Activated CD4-positive, CD25-positive, alpha-beta regulatory T cell (primary cell): ENCODE results near the gene NES.

Experiments used
- DNase-seq, 4 experiments: peaks; one replicate each; lab custom pipeline; 2025; lab: John Stamatoyannopoulos, UW

The NES gene

DNA sequence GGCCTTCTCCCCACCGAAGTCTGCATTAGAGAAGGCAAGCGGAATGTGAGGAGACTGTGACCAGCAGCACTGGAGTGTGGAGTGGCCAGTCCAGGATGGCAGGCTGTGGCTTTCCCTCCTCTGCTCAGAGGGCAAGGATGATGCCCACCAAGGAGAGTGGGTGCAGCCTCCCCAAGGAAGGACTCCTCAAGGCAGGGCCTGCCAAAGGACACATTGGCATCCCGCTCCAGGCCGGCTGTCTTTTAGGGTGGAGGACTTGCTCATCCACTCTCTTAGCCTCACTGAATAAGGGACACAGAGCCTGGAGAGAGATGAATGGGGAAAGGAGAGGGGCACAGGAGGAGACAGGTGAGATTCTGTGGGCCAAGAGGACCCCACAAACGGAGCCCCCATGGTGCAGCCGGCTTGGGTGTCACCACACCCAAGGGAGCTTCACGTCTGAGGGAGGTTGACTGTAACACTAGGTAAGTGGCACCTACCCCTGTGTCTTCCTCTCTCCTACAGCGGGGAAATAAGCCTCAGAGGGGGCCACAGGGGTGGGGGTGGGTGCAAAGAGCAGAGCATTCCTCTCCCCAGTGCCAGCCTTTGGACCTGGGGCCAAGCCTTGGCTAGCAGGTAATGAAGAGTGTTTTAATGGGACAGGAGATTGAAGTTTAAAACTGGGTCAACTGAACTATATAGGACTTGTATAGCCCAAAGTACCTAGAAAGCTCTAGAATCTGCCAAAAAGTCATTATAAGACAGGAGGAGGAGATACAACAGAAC lies 4.2 kb upstream of the NES start:
- no peak for DNase-seq

DNA sequence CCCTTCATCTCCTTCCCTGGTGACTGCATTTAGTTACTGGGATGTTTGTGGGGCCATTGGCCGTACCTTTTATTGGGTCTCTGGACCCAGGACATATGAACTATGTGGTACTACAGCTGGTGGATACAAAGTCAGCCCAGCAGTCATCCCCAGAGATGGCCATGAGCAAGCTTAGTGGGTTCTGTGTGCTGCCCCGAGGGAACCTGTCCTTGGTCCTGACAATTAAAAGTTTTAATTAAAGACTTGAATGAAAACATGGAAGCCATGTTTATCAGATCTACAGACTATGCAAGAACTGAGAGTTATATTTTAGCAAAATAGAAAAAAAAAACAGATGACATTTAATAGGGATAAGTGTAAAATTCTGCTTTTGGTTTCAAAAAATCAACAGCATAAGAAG lies 2.8 kb upstream of the NES start:
- no peak for DNase-seq

DNA sequence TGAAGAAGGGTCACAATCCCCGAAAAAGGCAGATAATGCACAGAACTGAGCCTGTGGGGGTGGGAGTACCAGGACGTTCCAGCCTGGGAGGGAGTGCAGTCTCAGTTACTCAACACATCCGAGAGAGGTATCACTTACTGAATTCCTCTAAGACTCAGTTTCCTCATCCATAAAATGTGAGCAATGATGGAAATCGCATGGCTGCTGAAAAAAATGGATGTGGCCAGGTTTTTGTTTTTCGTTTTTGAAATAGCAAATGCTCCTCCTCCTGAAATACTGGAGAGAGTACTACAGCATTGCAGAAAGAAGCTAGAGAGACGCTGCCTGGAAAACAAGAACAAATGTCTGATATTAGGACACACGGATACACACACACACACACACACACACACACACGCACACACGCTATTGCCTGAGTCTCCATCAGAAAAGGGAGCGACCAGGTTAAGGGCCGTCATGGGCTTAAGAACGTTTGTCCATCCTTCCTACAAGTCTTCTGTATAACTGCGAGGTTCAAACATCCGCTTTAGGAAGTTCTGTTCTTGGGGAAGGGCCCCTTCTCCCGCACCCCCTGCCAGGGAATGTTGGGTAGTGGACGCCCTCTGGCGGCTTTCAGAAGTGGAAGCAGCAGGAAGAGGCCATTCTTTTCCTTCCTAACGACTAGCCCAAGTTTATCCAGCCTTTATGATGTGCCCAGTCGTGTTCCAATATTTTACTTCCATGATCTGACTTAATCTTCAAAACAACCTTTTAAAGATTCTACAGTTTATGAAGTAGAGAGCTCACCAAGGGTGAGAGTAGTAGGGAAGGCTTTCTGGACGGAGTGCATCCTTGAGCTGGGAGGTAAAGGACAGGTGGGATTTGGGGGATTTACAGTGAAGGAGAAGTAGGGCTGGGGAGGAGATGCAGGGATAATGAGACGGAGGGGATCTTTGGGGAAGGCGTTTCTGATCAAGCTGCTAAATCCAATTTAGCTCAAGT lies 699 bp upstream of the NES start:
- no peak for DNase-seq

DNA sequence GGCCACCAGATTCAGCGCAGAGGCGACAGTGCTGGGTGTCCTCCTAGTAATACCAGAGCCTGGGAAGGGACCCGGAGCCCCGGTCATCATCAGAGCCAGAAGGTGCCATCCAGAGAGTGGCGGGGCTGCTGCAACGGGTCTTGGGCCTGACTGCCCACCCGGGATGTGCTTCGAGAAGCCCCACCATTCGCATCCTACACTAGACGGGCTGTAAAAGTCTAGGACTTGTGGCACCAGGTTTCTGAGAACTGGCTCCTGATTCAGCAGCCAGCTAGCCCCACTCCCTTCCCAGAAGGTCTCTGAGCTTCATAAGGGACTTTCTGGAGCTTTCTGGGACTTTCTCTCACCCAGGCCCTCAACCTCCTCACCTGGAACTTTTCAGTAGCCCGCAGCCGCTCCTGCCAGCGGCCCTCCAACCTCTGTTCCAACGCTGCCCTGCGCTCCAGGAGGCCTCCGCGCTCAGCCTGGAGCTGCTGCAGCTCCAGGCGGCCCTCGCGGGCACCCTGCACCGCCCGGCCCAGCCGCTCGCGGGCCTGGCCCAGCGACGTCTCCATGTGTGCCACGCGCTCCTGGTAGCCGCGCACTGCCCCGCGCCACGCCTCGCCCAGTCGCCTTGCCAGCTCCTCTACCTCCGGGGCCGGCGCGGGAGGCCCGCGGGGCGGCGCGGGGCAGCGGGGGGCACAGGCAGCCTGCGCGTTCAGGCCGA lies 940 bp downstream of the NES start:
- no peak for DNase-seq

DNA sequence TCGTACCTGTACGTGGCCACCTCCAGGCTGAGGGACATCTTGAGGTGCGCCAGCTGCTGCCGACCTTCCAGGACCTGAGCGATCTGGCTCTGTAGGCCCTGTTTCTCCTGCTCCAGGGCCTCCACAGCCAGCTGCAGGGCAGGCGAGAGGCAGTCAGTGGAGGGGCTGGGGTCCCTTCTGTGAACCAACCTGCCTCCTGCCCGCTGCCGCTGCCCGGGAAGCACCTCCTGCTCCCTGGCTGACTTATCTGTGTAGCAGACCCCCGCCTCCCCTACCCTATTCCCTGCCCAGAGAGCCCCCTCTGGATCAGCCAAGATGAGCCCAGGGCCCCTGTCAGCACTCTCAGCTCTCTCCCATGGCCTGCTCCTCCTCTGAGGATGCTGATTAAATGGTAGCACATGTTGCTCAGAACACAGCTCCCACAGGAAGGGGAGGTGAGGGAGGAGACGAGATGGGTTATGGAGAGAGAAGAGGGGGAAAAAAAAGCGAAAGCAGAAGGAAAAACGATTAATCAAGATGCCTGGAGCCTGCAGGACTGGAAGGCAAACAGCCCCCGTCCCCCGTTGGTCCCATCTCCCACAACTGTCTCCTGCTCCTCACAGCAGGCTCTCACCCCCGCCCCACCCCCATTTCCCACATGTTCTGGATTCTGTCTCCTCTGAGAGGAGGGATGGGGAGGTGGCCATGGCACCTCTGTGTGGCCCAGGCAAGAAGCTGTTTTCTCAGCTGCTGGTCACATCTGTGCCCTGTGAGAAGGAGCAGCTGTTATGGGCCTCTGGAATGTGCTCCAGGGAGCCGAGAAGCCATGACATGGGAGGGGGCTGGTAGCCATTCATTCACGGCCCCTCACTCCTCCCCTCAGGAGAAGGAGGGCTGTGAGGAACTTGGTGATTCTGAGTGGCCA lies 1.7 kb downstream of the NES start:
- DNase-seq: no peak

DNA sequence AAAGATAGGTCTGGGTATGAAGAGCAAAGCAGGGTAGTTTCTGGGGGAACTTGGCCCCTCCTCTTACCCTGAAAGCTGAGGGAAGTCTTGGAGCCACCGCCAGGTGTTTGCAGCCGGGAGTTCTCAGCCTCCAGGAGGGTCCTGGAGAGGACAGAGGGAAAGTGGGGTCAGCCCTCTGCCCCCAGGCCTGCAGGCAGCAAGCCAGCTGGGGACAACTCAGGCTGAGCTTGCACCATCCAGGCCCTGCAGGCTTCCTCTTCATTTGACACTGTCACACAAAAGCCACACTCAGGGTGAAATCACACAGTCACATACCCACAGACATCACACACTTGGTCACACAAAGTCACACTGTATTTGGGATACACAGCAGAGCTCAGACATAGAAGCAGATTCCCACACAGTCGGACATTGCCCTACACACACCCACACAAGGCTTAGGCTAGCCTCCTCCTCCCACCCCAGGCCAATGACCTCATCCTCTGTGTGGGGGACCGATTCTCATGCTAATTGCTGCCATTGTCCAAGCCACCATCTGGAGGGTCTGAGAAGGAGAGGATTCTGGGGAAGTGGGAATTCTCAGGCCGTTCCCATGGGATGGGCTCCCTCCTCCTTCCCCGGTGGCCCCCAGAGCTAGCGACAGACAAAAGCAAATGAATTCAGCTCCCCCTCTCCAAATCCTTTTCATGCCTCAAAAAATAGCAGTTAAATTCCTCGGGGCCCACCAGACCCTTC lies 3.7 kb downstream of the NES start:
- no peak for DNase-seq

DNA sequence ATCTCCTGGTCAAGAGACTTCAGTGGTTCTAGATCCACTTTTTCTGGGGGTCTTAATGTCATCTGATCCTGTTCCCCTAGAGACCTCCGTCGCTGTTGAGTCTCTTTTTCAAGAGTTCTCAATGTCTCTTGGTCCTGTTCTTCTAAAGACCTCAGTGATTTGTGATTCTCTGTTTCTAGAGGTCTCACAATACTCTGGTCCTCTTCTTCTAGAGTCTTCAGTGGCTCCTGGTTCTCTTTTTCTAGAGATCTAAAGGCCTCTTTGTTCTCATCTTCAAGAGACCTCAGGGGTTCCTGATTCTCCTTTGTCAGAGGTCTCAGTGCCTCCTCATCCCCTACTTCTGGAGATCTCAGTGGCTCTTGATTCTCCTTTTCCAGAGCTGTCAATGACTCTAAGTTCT lies 5.4 kb downstream of the NES start:
- DNase-seq: no peak

DNA sequence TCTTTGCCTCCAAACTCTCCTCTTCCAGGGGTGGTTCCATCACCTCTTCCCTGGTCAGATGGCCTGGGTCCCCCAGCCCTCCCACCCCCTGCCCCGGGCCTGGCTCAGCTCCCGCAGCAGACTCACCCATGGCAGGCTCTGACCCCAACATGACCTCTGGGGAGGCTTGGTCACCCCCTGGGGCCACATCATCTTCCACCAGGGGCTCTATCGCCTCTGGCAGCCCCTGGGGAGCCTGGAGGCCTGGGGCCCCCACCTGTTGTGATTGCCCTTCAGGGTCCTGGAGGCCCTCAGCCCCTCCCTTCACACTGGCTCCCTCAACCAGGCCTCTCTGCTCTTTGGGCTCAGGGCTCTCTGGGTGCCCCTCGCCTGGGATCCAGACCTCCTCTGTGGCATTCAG lies 6.4 kb downstream of the NES start:
- no peak for DNase-seq

DNA sequence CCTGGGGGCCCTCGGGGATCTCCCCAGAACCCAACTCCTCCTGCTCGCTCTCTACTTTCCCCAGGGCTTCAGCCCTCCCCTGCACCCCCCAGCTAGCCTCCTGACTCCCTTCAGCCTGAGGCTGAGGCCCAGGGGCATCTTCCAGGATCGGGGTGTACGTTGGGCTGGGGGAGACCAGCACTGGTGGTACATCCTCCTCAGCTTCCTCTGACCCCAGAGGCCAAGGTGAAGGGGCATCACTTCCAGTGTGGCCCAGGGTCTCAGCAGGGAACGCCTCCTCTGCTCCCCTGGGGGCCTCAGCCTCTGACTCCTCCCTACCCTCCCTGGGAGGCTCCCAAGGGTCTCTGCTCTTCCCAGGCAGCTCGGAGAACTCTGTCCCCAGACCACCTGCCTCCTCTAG lies 6.8 kb downstream of the NES start:
- no peak for DNase-seq

DNA sequence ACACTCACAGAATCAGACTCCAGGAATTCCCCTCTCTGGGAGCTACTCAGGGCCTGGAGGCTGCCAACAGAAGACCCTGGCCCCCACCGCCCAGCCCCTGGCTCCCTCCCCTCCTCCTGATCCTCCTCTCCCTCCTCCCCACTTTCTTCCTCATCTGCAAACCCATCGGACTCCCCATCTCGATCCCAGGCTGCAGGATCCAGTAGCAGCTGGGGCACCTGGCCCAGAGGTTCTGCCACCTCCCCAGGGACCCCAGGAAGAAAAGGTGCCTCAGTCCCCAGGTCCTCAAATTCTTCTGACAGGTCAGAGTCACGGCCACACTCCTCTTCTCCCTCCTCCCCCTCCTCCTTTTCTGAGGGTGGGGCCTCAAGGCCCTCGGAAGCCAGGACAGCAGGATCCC lies 7.4 kb downstream of the NES start:
- DNase-seq: no peak

DNA sequence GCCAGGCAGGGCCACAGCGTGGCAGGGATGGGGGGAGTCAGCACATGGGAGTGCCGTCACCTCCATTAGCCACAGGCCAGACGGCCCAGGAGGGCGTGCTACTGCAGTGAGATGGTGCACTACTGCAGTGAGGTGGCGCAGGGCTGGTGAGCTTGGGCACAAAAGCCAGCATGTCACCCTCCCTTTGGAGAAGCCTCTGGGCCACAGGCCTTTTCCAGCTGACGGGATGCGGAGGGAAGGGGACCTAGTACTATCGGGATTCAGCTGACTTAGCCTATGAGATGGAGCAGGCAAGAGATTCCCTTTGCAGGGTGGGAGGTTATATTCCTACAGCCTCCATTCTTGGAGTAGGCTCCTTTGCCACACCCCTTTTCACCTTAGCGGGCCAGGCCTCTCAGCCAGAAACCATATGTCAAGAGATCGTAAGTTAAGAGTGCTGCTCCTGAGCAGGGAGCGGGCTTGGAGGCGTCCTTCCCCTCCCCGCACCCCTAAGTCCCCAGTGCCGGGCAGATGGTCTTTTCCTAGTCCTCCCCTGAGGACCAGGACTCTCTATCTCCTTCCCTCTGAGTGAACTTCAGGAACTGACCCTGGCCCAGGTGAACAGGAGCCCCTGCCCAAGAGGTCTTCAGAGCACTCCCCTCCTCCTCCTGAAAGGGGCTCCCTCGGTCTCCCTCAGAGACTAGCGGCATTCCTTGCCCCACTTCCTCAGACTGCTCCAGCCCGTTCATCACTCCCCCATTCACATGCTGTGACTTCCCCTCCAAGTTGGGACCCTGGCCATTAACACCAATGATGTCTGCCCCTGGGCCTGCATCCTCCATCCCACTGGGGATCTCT lies 8.2 kb downstream of the NES start:
- DNase-seq: no peak

DNA sequence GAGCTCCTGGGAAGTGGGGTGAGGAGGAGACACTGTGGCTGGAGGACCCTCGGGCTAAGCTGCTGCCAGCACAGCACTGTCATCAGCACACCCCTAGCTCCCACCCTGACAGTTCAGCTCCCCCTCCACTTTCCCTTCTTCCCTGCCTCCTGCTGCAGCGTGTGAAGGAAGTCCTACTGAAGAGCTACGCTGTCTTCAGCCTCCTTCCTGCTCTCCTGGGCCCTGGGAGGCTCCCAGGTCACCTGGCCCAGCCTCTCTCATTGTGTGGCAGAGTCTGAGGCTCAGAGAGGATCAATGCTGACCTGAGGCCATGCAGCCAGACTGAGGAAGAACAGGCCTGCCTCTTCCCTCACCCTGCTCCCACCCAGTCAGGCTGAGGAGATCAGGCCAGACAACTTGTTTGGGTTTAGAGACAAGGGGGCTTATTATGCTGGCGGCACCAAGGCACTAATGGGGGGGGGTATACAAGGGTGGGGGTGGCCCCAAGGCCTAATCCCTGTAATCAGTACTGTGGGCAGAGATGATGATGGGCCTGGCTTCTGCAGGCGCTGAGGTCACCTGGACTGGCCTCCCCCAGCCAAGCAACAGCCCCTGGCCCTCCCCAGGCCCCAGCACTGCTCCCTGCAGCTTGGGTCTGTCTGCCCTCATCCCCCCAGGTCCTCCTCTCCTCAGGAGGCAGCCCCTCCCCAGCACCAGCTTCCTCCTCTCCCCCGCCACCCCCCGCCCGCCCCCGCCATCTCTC lies 9.1 kb downstream of the NES start:
- no peak for DNase-seq

DNA sequence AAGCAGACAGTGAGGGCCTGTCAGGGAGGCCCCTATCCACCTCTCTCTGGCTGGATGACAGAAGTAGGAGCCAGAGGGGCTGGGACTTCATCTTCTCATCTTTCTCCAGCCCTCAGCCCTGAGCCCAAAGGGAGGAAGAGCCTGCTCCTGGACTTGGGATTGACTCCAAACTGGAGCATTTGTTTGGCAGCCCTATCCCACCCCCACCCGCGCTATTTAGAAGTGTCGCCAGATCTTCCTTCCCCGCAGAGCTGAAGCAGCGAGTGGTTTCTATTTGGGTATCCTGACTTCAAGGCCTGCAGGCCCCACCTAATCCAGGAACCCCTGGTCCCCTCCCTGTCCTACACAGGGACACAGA lies 9.6 kb downstream of the NES start:
- no peak for DNase-seq

DNA sequence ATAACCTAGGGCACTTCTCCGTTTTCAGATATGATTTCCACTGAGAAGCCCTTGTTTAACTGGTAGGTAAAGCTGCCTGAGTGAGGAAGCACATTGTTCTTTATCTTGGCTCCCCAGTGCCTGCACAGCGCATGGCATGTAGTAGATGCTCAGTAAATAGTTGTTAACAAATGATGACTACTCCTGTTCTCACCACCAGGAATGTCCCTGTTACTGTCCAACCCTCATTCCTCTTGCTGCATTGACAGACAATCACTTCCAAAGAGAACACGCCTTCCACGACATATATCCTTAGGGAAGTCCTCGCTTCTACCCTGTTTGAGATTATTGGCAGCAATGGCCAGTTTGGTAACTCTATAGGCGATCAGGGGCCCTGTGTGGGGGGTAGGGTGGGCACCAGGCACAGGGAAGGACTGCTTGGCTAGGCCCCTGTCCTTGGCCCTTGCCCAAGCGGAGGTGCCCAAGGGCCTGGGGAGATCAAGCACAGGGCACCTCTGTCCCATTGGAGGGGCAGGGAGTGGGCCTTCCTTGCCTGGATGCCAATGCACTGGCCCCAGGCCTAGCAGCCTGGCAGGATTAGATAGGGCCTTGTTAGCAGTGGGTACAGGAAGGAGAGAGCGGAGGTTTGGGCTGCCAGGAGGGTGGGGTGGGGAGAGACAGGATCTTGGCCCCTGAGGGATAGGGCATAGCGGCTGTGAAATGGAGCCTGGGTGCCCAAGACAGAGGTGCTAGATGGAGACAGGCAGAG lies 10.2 kb downstream of the NES start:
- no peak for DNase-seq

DNA sequence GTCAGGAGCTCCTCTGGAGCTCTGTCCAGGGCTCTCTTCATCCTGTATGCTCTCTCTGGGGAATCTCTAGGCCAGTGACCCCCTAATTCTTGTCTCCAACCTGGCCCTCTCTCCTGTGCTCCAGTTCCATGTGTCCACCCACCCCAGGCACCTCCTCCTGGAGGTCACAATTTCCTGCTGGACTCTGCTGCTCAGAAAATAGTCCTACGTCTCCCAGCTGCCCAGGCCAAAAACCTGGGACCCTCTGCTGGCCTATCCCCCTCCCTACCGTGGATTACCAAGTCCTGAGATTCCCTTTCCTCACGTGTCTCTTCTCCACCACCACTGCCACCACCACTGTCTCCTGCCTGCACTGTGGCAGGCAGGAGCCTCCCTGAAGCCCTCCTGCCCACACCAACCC lies 11.7 kb downstream of the NES start:
- no peak for DNase-seq

DNA sequence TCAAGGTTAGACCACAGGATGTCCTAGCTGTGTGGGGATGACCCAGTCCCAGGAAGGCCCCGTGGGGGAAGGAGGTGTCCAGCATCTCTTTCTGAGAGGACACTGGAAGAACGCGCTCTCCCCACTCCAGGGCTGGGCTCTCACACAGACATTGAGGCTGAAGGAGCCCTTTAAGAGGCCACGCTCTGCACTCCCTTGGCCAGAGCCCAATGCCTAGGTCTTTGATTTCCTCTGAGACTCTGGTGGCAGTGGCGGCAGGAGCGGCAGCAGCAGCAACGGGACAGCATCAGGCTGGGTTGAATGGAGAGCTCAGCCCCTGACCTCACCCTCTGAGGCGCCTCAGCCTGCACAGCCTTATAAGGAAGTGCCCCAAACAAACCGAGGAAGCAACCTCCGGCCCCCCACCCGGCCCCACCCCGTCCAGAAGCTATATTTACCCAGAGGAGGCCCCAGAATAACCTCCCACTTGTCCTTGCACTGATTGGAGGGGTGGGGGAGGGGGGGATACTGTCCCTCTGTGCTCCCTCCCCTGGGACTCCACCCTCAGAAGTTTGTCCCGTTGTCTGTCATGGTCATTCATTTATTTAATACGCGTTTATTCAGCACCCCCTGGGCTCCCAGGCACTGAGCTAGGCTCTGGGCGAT lies 12.3 kb downstream of the NES start:
- no peak for DNase-seq

DNA sequence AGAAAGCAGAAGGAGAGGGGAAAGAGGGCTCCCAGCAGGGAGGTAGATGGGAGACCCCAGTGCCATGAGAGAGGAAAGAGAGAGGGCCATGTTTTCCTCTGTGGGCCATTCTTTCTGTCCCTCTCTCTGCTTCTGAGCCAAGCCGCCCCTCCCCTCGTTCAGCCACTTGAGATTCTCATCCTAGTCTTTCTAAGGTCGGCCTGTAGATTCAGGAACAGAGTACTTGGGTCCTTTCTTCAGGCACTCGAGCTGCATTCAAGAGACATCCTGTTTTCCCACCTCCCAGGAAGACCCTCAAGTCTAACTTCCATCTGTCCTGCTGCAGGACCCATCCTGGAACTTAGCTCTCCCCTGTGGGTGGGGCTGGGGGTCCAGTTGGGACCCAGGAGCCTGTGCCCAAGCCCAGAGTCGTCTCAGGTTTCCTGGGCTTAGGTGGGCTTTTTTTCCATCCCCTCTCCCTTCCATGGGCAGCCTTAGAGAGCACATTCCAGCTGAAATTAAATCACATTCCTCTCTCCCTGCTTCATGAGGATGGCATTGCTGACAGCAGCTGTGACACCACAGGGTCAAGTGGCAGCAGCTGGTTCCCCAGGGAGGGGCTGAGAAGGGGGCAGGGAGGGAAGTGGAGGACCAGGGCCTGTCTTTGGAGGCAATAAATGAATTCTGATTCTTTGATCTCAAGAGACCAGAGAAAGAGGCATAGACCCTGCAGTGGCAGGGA lies 13.0 kb downstream of the NES start:
- DNase-seq: no peak
